Lung (tissue), 12 donors: ENCODE results near the gene TSPEAR. TPM values are rescaled to one million over a fixed set of nuclear protein-coding genes. Genes with fewer than 3 reads are reported as not detected.

ENCODE experiments used
- ATAC-seq: fragments of 200-7000 bp; cut with Tn5 transposase; one replicate; pipeline ENCODE4 v1.9.1; 2020; ENCODE audit warnings: moderate number of reproducible peaks; ENCODE audit not compliant: insufficient read depth, low FRiP score
- DNase-seq, 3 donors: peaks; one replicate each; pipeline ENCODE4 v3.0.0-alpha.2; 2013 to 2017
- H3K27ac ChIP-seq, 2 donors: one replicate each; pipeline ENCODE4 v1.5.1; 2013; ENCODE audit warnings: mild to moderate bottlenecking in 2 of 2, moderate library complexity in 2 of 2, control low read depth in 1 of 2, inconsistent platforms in 1 of 2, low read depth in 1 of 2, low read length in 1 of 2
- H3K27me3 ChIP-seq, 3 donors: one replicate each; pipeline ENCODE4 v1.5.1; 2013; ENCODE audit warnings: low read length in 2 of 3; ENCODE audit not compliant: control insufficient read depth in 3 of 3, insufficient read depth in 3 of 3
- H3K36me3 ChIP-seq, 4 donors: one replicate each; pipeline ENCODE4 v1.5.1; 2013; ENCODE audit warnings: low read length in 4 of 4, mild to moderate bottlenecking in 1 of 4, moderate library complexity in 1 of 4; ENCODE audit not compliant: control insufficient read depth in 4 of 4, insufficient read depth in 4 of 4
- H3K4me1 ChIP-seq, 5 donors: one replicate each; pipeline ENCODE4 v1.5.1; 2013; ENCODE audit warnings: low read length in 5 of 5, mild to moderate bottlenecking in 2 of 5, moderate library complexity in 1 of 5; ENCODE audit not compliant: control insufficient read depth in 5 of 5, insufficient read depth in 5 of 5
- H3K4me3 ChIP-seq: one replicate; pipeline ENCODE4 v1.5.1; 2013; ENCODE audit warnings: mild to moderate bottlenecking, control low read depth, moderate library complexity
- H3K9ac ChIP-seq, 2 donors: one replicate each; pipeline ENCODE4 v1.5.1; 2013; ENCODE audit warnings: low read length in 2 of 2, control low read depth in 1 of 2; ENCODE audit not compliant: insufficient read depth in 1 of 2
- H3K9me3 ChIP-seq, 4 donors: one replicate each; pipeline ENCODE4 v1.5.1; 2013; ENCODE audit warnings: low read length in 3 of 4, mild to moderate bottlenecking in 1 of 4, moderate library complexity in 1 of 4; ENCODE audit not compliant: control insufficient read depth in 4 of 4, insufficient read depth in 3 of 4
- CTCF ChIP-seq: IDR thresholded peaks from 2 replicates; pipeline ENCODE4 v1.5.1; 2012; ENCODE audit warnings: mild to moderate bottlenecking; ENCODE audit errors: control extremely low read depth, extremely low read depth
- WGBS, 2 donors: extraction: QIAGEN DNeasy Blood & Tissue Kit; methylation state at CpG; one replicate each; pipeline ENCODE4 v1.1.7; 2013; 5-methylcytosine and 5-hydroxymethylcytosine counted together
- polyA plus RNA-seq, 2 donors: library from polyadenylated mRNA; stranded (reverse); fragments of 200-250 nt; gene quantifications; one replicate each; pipeline ENCODE4 v1.2.1, GENCODE V29; 2013
- total RNA-seq, 2 donors: library from RNA; depleted of rRNA in 1 of 2; stranded (reverse); fragments of >200 nt in 1 of 2; gene quantifications; one replicate each; pipeline ENCODE4 v1.2.1, GENCODE V29; 2014 to 2021
- donor health status: control.
- donor health status: control.
- donor health status: Bipolar disorder and iron deficiency.
- donor health status: healthy.
- donor health status: DM: yes; HTN: yes; CAD: no.

TSPEAR gene
- total and polyA plus RNA-seq, 4 donors: 0.02 to 2.1 (median 0.27) TPM

GRCh38 chr21:44483288-44484237 lies 227.8 kb downstream of the TSPEAR start:
- Histone ChIP-seq H3K27ac (no peak overlapping the region), H3K9ac (no peak overlapping the region), H3K4me1 (peaks cover 0 to 6% (median 1%) of the 10 kb centered on the region in 5 donors), H3K4me3 (no peak overlapping the region), H3K36me3 (no peaks in the 10 kb centered on the region), H3K9me3 (no peaks in the 10 kb centered on the region), H3K27me3 (no peaks in the 10 kb centered on the region)
- no peak for DNase-seq
- ATAC-seq: no peak
- 80 to 87% methylated on average over 28 of the region's 28 CpGs for WGBS, 2 donors
- no peak for TF ChIP-seq CTCF

DNA sequence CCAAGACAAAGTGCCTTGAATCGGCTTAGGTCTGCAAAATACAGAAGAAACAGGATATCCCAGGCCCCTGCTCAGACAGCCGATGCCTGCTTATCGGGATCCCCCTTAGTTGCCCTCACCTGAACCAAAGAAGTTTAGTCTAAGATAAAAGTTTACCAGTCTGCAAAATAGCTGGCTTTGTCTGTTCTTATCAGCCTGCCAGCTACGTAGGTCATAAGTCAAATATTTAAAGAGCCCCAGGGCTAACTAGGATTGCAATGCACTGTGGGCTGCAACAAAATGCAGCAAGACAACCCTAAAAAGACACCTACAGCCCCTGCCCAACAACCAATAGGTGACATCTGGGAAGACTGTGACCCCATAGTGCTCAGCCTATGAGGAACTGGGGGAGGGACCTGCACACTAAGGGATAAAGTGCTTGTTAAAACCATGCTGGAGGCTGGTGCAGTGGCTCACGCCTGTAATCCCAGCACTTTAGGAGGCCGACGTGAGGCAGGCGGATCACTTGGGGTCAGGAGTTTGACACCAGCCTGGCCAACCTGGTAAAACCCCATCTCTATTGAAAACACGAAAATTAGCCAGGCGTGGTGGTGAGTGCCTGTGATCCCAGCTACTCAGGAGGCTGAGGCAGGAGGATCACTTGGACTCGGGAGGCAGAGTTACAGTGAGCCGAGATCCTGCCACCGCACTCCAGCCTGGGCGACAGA lies 228.6 kb downstream of the TSPEAR start:
- Histone ChIP-seq H3K36me3 (no peaks in the 10 kb centered on the region), H3K9me3 (no peaks in the 10 kb centered on the region), H3K4me3 (no peak overlapping the region), H3K9ac (no peak overlapping the region), H3K27me3 (no peaks in the 10 kb centered on the region), H3K27ac (no peak overlapping the region), H3K4me1 (peaks cover 0 to 6% (median 4%) of the 10 kb centered on the region in 5 donors)
- TF ChIP-seq CTCF: no peak
- DNase-seq (peak in 2 of 3 donors; percentile 56 to 62), ATAC-seq (no peak)
- 71 to 80% methylated on average over 14 of the region's 14 CpGs for WGBS, 2 donors

DNA sequence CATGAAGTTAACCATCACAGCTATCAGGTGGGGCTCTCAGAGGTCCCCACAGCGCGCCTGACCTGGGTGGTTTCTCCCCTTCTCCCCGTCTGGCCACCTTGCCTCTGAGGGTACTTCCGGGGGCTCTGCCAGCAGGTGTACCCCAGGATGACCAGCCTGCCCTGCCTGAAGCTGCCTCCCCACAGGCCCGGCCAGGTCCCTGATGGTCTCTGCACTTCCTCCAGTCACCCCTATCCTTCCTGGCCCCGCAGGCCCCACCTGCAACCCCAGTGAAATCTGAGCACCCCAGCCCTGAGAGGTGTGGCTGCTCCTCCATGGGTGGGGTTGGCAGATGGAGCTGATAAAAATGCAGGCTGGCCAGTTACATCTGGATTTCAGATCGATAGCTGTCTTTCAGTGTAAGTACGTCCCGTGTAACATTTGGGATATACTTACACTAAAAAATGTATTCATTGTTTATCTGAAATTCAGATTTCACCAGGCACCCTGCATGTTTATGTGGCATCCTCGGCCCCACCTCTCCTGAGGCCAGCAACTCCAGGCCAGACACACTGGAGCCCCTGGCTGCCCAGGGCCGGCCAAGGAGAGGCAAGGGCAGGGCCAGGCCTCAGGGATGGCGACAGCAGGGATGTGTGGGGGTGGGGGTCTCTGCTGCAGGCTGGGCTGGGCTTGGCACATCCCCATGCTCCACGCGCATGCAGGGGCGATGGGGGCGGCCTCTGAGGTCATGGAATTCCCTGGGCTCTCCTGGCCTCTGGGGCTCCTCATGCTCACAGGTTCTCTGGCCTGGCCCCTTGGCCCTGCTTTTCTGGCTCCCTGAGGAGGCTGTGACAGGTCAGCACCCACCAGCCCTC lies 230.9 kb downstream of the TSPEAR start:
- no peak overlapping the region for H3K9ac ChIP-seq

More for the DNA sequence above, 230.9 kb downstream of the TSPEAR start:
- no peaks in the 10 kb centered on the region for H3K9me3 ChIP-seq
- no peak for TF ChIP-seq CTCF
- WGBS, 2 donors: 85 to 86% methylated on average over 16 of the region's 16 CpGs
- H3K27me3 ChIP-seq: no peaks in the 10 kb centered on the region
- ATAC-seq (no peak), DNase-seq (no peak)
- no peaks in the 10 kb centered on the region for H3K36me3 ChIP-seq
- peaks cover 0 to 6% (median 2%) of the 10 kb centered on the region in 5 donors for H3K4me1 ChIP-seq
- H3K4me3 ChIP-seq: no peak overlapping the region
- no peak overlapping the region for H3K27ac ChIP-seq
